Putamen (tissue), 1 donor: ENCODE measurements around the gene PANX2.

Experiments
- DNase-seq: peaks from one replicate; pipeline ENCODE4 v3.0.0-alpha.2; 2016; ENCODE audit warnings: low spot score

Gene PANX2

DNA sequence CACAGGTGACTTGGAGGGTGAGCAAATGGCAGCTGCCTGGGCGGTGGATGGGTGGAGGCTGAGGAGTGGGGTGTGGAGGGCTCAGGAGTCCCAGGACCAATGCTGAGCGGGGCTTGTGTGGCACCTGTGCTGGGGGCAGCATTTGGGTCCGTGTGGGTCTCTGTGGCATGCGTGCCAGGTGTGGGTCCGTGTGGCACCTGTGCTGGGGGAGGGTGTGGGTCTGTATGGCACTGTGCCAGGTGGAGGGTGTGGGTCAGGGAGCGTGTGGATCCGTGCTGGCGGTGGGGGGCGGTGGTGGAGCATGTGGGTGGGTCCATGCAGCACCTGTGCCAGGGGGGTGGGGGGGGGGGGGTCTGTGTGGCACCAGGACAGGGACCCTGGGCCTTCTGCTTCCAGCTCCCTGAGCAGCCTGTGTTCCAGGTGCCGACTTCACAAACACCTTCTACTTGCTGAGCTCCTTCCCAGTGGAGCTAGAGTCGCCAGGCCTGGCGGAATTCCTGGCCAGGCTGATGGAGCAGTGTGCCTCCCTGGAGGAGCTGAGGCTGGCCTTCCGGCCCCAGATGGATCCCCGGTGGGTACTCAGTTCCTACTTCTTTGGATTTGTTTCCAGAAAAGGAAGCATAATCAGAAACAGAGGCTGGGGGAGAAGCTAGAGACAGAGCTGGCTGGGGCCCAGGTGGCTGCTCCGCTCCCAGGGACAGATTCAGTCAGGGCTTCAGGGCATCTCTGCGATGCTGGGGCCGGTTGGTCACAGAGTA, 44.9 kb downstream of the PANX2 start:
- DNase-seq = no peak

DNA sequence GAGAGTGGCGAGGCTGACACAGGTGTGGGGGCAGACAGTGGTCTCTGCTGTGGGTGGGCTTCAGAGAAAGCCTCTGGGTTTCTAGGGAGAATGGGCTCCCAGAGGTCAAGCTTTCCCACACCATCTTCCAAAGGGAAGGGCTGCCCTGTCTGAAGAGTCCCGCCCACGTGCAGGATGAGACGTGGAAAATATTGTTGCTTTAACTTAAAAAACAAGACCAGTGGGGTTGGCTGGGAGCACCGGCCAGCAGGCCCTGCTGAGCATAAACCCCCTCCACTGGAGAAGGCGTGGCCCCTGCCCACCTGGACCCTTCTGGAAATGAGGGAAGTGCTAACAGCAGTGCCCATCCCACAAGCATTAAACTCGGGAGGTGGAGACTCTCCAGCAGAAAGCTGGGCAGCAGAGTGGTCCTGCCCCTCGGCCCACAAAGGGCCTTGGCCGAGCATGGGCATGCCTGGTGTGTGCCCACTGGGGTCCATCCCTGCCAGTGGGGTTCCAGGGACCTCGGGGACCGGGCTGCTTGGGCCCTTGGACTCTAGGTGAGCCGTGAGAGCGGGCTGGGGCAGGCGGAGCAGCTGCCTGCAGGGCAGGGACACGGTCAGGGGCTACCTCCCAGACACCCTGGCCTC, 45.6 kb downstream of the PANX2 start:
- no peak for DNase-seq

DNA sequence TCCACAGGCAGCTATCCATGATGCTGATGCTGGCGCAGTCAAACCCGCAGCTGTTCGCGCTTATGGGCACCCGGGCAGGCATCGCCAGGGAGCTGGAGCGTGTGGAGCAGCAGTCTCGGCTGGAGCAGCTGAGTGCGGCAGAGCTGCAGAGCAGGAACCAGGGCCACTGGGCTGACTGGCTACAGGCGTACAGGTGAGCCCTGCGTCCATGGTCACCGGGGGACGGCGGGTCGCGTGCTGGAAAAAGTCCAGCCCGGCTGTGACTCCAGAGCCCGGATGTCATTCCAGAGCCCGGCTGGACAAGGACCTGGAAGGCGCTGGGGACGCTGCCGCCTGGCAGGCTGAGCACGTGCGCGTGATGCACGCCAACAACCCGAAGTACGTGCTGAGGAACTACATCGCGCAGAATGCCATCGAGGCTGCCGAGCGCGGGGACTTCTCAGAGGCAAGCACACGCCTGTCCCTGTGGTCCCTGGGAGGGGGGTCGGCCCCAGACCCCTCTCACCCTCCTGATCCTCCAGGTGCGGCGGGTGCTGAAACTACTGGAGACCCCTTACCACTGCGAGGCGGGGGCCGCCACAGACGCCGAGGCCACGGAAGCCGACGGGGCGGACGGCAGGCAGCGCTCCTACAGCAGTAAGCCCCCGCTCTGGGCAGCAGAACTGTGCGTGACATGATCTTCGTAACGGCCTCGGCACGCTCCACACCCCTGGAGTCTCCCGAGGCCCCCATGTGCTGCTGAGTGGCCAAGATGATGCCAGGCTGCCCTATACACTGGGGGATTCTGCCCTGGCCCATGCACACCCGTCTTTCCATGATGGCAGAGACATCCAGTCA, 46.4 kb downstream of the PANX2 start:
- no peak for DNase-seq

DNA sequence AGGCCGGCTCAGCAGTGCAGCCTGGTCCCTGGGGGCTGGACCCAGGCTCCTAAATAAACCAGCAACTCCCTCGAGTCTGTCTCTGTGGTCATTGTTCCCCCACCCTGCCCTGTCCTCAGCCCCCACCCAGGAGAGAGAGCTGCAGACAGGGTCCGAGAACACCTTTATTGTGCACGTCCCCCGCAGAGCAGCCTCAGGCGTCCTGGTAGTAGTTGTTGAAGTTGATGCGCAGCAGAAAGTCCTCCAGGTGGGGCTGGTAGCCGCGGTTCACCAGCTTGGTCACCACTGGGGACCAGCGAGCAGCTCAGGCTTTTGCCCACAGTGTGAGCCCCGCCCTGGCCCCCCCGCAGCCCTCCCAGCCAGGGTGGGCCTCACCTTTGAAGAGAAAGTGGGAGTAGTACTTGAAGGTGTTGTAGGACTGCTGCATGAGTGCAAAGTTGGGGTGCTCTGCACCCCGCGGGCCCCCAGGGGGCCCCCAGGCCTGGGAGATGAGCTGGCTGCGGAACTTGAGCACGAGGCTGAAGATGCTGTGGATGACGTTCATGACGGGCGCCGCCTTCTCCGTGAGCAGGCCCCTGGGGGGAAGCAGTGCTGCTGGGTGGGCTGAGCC, 47.1 kb downstream of the PANX2 start:
- no peak for DNase-seq

DNA sequence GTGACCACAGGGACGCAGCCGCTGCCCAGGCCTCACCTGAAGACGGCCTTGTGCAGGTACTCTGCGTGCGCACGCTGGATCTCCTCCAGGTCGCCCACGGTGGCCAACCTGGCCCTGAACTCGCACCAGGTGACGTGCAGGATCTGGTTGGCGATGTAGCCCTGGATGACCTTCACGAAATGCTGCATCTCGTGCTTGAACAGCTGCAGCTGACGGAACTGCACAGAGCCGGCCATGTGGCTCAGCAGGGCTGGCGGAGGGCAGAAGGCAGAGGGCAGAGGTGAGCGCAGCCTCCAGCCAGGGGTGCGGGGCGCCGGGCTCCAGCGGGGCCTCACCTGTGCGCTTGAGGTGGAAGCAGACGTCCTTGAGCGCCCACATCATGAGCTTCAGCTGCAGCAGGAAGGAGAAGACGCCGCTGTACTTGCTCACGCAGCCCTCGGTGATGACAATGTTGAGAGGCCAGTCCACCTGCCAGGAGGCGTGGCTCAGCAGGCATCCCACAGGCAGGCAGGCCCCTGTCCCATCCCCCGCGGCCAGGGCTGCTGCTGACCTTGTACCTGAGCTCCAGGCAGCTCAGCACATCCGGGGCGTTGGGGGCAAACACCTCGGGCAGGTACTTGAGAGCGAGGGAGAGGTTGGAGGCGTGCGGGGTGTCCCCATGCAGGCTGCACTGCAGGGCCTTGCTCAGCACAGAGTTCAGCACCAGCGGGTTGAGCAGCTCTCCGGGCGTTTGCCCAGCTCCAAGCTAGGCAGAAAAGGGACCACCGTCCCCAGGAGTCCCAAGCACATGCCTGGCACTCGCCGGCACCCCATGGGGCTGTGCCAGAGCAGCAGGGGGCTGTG, 47.8 kb downstream of the PANX2 start:
- DNase-seq = no peak

DNA sequence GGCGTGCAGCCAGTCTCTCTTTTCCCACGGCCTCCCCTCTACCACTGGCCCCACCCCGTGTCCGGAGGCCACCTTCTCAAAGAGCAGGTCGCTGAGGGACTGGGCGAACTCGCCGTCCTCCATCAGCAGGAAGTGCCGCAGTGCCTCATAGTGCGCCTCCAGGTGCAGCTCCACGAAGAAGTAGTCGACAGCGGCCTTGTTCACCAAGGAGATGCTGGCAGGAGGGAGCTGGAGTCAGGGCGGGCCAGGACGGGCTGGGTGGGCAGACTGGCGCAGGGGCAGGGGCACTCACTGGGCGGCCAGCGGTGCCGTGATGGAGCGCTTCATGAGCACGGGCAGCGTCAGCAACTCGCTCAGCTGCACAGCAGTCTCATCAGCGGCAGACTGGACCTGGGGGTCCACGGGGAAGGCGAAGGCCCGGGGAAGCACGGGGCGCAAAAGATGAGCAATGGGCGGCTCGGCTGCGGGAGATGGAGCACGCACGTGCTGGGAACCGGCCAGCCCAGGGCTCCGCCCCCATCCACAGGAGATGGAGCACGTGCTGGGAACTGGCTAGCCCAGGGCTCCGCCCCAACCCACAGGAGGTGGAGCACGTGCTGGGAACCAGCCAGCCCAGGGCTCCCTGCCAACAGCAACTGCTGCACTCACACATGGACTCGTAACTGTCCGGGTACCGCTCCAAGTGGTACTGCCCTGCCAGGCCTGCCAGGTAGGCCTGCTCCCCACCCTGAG, 48.6 kb downstream of the PANX2 start:
- DNase-seq = no peak

DNA sequence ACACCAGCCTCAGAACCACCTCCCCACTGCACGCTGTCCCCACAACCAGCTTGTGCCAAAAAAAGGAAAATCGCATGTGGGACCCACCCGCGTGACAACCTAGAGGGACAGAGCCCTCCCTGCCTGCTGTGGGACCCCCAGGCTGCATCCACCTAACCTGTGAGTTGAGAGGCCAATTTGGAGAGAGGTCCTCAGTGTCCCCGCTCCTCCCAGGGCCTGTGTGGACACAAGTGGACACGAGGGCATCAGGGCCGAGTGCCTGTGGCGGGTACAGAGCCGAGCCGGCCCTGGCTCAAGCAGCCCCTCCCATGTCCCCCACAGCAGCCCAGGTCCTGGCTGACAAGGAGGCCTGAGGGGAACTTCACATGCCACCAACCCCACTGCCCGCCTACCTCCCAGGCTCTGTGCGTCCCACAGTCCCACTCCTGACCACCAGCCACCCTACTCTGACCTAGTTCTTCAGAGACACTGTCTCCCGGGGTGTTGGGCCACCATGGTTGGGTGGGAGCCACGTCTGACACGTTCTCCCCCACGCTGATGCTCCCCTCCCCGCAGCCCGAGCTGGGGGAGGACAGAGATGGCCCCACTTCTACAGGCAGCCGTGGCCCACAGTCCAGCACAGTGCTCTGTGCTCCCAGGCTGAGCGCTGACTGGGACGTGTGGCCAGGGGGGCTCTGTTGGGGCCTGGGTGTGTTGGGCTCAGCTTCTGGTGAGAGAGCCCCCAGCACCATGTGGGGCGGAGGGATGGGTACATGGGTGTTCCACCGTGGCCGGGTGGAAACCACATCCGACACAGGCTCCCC, 49.5 kb downstream of the PANX2 start:
- no peak for DNase-seq

DNA sequence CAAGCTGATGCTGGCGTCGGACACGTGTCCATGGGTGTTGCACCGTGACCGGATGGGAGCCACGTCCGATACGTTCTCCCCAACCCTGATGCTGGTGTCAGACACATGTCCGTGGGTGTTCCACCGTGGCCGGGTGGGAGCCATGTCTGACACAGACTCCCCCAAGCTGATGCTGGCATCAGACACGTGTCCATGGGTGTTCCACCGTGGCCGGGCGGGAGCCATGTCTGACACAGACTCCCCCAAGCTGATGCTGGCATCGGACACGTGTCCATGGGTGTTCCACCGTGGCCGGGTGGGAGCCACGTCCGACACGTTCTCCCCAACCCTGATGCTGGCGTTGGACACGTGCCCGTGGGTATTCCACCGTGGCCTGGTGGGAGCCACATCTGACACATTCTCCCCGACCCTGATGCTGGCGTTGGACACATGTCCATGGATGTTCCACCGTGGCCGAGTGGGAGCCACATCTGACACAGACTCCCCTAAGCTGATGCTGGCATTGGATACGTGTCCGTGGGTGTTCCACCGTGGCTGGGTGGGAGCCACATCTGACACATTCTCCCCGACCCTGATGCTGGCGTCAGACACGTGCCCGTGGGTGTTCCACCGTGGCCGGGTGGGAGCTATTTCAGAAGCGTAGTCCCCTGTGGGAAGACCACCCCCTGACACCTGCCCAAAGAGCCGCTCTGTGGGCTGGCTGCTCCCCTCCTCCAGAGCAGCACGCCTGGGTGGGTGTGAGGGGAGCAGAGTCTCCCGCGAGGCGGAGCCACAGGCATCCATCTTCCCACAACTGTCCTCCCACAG, 50.3 kb downstream of the PANX2 start:
- no peak for DNase-seq

DNA sequence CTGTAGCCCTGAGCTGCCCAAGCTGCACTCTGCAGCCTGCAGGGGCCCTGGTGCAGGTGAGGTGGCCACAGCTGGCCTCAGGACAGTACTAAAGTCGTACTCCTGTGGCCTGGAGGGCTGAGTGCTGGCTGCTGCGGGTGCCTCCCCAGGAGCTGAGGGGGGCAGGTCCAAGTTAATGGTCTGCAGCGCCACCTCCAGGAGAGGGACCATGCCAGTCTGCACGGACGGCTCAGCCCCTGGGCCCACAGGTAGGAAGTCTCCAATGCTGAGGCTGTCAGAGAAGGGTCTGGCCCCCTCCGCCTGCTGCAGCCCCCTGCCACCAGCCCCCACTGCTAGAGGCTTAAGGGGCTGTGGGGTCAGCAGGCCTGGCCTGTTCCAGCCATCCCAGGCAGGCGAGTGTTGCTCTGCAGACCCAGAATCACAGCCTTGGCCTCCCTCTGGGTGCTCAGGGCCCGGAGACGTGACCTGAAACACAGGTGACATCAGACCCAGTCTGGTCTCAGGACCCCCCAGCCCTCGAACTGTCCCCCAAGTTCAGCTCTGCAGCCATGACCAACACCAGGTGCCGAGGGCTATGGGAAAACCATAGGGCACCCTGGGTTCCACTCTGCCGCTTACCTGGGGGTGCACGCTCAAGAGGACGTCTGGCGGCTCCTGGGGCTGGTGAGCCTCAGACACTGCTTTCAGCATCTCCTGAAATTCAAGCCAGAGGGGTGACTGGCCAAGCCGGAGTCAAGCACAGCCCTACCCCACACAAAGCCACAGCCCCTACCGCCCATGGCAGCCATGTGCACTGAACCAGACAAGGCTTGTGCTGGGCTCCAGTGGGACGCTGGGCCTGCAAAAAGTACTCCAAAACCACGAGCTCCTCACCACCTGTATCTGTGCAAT, 51.1 kb downstream of the PANX2 start:
- DNase-seq = no peak

DNA sequence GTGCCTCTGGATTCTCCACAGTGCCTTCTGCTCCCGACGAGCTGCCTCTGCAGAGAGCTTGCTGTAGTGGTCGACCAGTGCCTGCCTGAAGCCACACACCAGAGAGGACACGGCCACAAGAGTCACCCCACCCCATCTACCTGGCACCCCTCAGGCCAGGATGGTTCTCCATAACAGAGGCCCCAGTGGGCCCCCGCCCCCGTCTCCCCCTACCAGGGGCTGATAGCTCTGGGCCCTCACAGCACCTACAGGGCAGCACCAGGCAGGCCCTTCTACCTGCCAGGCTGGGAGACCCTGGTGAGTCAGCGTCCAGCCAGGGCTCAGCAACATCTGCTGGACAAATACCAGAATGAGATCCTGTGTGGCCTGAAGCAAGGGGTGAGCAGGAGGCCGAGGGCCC, 52.0 kb downstream of the PANX2 start:
- DNase-seq = no peak

DNA sequence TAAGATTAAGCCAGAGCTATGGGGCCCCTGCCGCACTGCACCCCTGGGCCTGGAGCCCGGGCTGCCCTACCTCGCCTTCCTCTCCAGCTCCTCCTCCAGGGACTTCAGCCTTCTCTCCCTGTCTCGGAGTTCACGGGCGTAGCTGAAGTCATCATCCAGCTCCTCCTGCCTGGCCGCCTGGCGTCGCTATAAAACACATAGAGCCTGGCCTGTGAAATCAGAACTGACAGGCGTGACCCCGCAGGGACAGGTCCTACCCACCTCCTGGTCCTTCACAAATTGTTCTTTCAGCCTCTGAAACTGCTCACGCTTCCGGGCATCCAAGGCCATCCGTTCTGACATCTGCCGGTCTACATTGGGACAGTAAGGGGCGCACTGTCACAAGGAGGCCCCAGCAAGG, 53.5 kb downstream of the PANX2 start:
- no peak for DNase-seq

DNA sequence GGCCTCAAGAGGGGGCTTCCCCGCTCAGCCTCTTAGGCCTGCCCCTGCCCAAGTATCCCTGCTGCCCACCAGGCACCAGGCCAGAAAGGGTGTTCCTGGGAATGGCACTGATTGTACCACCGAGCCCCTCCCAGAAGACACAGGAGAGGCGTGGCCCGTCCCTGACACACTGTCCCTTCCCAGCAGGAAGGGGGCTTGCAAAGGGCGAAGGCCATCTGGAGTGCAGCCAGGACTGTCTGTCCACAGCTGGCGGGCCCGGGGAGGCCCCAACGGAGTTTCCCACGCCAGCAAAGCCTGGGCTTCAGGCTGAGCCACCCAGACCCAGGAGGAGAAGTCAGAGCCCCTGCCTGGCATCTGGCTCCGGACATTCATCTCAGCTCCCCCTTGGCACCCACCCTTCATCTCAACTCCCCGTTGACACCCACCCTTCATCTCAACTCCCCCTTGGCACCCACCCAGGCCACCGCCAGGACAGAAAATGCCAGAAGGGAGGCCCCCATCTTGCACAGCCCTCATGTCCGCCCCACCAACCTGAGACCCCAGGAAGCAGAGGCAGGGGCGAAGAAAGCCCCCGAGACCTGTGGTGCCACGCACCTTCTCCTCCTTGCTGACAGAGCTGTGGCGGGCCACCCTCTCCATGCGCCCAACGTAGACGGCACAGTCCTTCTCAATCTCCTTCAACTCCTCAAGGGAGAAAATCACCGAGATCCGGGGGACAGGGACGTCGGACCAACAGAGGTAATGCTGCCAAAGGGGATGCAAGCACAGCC, 54.9 kb downstream of the PANX2 start:
- DNase-seq = no peak

DNA sequence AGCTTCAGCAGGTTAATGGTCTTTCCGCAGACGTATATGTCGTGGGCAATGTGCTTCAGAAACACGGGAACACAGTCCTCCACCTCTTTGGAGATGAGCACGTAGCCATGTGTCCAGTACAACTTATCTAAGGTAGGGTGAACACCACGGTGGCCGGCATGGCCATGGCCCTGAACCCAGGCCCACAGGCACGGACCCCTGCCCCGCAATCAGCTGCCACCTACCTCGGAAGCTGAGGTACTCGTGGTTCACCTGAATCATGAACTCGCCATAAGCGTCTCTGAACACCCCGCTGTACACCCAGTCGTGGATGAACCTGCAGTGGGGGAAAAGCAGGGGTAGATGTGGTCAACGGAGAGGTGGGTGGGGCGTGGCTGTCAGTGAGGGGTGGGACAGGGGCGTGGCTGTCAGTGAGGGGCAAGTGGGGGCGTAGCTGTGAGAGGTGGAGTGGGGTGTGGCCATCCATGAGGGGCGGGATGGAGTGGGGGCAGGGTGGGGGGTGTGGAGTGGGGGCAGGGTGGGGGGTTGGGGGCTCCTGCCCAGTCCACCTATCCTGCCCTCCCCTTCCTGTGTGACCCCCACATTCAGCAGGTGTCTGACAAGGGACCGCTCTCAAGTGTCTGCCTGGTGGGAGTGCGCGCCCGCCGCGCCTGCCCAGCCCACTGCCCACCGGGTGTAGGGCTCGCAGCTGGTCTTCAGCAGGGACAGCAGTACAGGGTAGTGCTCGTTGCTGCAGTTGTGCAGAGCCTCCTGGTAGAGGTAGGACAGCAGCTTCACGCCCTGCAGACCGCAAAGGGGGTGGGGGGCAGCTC, 55.7 kb downstream of the PANX2 start:
- no peak for DNase-seq

DNA sequence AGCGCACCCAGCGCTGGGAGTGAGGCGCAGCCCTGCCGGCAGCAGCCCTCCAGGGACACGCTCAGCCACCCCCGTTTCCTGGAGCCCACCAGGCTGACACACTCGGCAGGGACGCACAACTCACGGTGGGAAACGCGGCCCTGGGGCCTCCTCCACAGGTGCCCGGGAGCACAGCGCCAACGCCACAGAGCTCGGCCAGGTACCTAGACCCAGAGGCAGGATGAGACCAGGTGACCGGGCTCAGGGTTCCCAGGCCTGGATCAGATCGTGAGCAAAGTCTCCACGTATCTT, 56.3 kb downstream of the PANX2 start:
- no peak for DNase-seq

DNA sequence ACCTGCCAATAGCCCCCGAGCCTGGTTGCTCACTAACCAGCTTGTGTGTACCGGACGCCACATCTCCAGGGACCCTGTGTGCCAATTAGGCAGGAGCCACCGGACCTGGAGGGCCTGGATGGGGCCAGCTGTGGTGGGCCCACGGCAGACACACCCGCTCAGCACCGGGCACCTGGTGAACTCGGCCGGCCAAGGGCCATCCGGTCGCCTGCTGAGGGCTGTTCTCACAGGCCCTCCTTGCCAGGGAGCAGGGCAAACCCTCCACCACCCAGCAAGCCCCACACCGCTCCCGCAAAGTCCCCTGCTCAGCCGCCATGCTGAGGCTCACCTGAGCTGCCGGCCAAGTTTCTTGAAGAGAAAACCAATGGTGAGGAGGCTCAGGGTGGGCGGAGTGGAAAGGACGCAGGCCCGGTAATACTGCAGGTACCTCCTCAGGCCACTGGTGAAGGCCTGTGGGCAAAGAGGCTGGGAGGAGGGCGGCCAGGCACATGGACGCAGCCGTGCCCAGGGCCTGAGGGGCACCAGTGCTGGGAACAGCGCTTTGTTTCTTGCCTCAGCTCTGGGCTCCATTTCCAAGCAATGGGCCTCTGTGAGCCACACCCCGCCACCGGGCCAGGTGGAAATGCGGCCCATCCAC, 57.2 kb downstream of the PANX2 start:
- DNase-seq = no peak

DNA sequence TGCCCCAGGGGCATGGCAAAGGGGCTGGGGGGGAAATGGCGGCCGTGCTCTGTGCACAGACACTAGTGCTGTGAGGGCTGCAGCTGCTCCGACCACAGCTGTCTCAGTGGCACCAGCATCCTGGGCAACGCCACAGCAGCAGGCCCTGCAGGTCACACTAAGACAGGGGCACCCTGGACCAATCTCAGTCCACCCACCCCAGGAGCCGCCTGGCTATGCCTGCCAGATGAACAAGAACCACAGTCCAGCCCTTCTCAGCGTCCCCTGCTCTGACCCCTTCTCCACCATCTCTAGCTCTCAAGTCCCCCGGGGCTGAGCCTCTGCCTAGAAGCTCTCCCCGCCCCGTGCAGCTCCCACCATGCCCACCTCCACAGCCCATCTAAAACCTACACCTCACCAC, 57.8 kb downstream of the PANX2 start:
- no peak for DNase-seq
